GM08714 (cell line): ENCODE results near the gene XKR8.

Experiments
- H3K4me3 ChIP-seq: fragments of 200-500 bp; sonication (Bioruptor generic); 2 replicates; pipeline ENCODE4 v1.5.1; 2014; ENCODE audit warnings: mild to moderate bottlenecking, low read length, inconsistent platforms
- ZNF274 ChIP-seq: IDR thresholded peaks from 2 replicates; pipeline ENCODE4 v1.6.1; 2012; ENCODE audit warnings: mild to moderate bottlenecking, low read depth, low read length

Gene XKR8

DNA sequence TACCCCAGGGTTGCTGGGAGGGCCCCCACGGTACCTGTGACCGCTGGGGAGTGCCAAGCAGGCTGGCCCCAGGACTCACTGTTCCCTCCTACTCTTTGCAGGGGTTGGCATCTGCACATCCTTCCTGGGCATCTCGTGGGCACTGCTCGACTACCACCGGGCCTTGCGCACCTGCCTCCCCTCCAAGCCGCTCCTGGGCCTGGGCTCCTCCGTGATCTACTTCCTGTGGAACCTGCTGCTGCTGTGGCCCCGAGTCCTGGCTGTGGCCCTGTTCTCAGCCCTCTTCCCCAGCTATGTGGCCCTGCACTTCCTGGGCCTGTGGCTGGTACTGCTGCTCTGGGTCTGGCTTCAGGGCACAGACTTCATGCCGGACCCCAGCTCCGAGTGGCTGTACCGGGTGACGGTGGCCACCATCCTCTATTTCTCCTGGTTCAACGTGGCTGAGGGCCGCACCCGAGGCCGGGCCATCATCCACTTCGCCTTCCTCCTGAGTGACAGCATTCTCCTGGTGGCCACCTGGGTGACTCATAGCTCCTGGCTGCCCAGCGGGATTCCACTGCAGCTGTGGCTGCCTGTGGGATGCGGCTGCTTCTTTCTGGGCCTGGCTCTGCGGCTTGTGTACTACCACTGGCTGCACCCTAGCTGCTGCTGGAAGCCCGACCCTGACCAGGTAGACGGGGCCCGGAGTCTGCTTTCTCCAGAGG, 6.8 kb downstream of the XKR8 start:
- no peak for TF ChIP-seq ZNF274
- H3K4me3 ChIP-seq, result no peak overlapping the region

DNA sequence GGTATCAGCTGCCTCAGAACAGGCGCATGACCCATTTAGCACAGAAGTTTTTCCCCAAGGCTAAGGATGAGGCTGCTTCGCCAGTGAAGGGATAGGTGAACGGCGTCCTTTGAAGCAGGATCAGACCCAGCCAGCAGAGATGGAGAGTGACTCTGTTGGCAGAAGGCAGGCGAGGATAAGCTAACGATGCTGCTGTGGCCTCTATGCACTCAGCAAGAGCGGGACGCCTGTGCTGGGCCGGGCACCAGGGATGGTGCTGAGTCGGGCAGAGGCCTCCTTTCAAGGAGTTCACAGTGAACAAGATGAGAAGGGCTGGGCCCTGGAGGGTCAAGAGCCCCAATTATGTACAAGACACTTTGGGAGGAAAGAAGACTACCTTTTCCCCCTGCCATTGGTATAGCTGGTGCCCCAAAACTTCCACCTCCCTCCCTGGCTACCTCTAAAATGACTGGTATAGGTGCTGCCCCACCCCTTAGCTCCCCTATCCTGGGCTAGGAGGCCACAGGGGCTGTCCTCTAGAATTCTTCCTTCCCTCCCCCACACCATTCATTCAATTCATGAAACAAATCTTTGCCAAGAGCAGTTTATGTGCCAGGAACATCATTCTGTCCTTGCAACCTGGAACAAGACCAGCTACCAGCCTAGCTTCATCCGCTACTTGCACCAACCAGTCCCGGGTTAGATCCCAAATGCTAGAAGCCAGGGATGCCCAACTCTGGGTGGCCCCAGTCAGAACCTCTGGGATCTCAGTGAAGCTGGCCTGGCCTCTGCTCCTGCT, 7.5 kb downstream of the XKR8 start:
- no peak overlapping the region for H3K4me3 ChIP-seq
- TF ChIP-seq ZNF274, result no peak

DNA sequence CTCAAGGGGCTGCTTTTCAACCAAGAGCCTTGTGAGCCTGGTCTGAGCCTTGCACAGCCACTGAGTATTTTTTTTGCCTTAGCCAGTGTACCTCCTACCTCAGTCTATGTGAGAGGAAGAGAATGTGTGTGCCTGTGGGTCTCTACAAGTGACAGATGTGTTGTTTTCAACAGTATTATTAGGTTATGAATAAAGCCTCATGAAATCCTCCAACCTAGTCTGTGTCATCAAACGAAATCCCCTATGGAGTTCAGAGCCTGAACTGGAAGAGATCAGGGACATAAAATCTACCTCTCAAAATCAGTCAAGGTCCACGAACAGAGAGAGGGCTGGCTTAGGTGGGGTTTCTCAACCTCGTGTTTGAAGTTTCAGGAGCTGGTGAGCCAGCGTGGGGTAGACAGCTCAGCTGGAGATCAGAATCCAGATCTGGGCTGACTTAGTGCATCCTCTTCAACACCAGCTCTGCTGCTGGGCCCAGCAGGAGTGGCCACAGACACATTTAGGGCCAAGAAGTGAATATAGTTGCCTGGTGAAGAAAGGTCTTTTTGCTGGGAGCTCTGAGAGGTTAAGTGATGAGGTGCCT, 8.2 kb downstream of the XKR8 start:
- TF ChIP-seq ZNF274, result no peak
- H3K4me3 ChIP-seq, result no peak overlapping the region

DNA sequence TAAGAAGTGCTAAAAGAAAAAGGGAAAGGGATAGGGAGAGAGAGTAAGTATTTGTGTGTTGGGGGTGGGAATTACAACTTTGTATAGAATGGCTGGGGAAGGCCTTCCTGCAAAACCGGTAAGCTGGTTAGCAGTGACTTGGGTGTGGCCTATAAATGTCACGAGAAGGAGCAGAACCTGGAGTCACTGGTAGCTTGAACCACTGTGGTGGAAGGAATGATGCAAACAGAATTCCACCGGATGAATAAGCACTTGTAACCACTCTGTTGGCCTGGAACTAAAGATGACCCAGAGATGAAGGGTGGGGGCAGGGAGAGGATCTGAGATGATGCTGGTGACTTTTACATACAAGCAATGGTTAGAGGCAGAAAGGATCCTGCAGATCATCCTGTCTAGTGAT, 8.9 kb downstream of the XKR8 start:
- no peak overlapping the region for H3K4me3 ChIP-seq

DNA sequence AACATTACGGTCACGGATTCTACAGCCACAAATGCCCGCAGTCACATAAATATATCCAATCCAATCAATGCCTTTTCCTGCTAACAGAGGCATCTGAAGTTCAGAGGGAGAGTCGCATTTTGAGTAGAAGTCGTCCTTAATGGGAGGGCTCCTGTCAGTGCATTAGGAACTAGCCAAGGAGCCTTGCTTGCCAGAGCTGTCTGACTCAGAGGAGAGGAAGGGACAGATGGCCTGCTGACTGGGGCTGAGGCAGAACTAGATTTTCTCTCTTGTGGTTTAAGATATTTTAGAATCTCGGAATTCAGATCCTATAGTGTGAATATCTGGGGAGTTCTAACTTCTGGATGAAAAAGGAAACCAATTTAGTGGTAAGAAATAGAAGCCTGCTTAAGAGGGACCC, 10.6 kb downstream of the XKR8 start:
- TF ChIP-seq ZNF274, result no peak
- H3K4me3 ChIP-seq, result no peak overlapping the region

More for the DNA sequence above, 8.9 kb downstream of the XKR8 start:
- no peak for TF ChIP-seq ZNF274

DNA sequence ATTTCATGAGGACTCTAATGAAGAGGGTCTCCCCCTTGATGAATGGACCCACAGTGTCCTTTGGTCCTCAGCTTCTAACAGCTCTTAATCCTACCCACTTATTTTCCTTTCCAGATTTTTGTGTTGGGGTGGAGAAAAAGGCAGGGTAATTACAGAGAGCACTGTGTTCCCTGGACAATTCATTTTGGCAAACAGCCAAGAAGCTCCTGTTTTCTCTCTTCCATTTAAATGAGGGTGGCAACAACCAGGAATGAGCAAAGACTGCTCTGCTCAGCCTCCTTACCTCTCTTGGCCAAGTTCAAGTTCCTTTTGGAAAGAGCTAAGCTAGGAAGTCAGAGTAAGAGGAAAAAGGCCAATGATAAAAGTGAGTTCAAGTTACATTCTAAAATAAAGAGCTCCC, 11.9 kb downstream of the XKR8 start:
- no peak for TF ChIP-seq ZNF274
- no peak overlapping the region for H3K4me3 ChIP-seq

DNA sequence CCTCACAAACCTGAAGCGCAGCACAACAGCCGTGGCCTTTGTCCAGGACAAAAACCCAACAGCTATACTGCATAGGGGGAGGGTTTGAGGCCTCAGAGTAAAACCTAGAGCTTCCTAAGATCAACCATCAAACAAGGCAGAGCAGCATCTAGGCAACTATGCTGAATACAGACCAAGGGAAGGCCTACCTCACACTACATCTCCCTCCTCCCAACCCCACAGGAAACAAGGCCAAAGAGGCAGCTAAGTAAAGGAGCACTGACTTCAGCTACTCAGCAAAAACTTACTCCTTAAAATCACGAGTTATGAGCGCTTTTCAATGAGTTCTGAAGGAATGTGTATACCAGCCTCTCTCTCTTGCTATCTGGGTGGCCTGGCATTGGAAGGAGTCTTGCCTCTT, 12.4 kb downstream of the XKR8 start:
- no peak for TF ChIP-seq ZNF274
- no peak overlapping the region for H3K4me3 ChIP-seq

DNA sequence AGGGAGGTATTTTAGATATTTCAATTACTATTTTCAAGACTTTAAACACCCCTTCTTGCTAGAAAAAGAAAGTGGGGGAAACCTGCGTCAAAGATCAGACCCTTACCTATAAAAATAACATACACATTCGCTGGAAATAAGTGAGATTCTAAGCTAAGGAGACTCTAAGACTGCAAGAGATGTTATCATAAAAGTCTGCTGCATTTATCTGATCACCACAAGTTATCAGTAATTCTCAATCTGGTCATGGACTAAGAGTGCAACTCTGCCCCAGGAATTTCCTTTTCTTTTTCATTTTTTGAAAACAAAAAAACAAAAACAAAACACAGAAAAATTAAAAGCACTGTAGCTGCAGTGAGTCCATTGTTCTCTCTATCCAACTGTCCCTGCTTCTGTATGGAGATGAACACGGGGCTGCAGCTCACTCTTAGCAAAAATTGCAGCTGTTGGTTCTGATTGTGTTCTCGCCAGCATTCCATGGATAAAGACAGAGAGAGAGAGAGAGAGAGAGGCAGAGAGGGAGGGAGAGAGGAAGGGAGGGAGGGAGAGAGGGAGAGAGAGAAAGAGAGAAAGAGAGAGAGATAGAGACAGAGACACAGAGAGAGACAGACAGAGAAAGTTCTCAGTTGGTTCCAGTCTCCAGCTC, 14.1 kb downstream of the XKR8 start:
- no peak for TF ChIP-seq ZNF274

DNA sequence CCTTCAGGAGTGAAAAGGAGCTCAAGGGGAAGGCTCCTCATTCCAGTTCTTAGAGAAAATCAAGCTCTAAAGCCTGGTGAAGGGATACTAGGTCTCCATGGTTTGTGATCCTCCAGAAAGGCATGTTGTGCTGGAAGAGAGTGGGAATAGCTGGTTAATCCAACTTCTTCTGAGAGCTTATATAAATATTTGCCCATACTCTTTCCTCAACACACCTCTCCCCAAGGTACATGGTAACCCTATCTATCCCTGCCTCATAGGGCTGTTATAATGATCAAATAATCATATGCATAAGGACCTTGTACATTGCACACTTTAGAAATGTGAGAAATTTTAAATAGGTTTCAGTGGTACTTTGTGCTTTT, 14.6 kb downstream of the XKR8 start:
- no peak for TF ChIP-seq ZNF274
- H3K4me3 ChIP-seq, result no peak overlapping the region

More for the DNA sequence above, 14.1 kb downstream of the XKR8 start:
- H3K4me3 ChIP-seq, result no peak overlapping the region

DNA sequence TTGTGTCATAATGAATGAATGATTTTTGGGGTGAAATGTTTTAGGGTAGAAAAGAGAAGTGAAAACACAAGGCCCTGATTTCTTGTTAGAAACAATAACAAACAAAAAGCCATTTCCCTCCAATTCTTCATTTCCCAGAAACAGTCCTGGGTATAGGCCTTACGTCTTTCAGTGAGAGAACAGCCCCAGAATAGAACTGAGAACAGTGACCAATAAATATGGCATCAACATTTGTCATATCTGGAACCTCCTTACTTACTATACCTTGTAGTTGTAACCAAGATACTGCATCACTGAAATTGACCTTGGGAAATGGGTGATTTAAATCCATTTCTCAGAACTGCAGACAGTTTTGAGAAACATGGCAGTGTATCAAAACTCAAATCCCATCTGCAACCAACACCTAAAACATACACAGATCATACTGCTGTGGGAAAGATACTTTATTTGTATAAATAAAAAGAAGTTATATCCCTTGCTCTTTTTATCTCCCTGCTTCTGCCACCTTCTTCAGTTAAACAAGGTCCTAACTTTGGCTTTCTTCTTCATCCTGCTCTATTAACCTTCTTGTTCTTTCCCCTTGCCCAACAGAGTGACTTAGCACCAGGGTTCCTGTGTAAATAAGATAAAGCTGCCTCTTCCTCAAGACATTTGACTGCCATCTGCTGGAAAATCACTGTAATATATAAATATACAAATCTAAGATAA, 19.5 kb downstream of the XKR8 start:
- no peak overlapping the region for H3K4me3 ChIP-seq
- no peak for TF ChIP-seq ZNF274

DNA sequence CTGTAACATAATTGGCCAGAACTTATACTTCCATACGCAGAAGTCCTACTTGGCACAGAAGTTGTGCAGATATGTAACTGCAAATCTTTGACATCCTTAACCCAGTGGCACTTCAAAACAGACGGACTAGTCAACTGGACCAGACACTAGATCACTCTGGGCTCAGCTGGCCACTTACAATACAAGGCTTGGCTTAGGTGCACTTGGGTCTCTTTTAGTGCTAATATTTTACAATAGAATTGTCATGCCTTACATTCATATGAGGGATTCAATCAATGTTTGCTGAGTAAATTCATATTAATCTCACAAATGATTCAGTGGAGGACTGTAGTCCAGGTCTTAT, 20.1 kb downstream of the XKR8 start:
- no peak overlapping the region for H3K4me3 ChIP-seq
- no peak for TF ChIP-seq ZNF274

DNA sequence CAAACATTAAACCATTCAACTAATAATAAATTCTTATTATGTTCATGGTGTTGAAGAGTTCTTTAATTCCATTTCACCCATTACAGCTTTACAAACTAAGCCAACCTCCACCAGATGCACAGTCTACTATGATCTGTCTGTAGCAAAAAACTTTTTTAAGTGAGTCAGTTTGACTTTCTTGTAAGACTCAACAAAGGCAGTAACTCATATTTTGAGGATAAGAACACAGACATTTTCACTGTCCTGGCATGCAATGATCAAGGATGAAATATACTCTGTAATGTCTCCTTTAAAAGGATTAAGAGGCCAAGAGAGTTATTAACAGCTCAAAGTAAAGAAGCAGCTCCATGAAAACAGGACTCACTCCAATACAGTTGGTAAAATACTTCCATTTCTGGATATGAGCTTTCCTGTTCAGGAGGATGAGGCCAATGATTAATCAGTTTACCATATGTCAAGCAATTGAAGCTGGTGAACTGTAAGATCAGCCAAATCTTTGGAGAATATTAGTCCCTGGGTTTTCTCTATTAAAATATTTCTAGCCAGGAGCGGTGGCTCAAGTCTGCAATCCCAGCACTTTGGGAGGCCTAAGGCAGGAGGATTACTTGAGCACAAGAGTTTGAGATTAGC, 20.6 kb downstream of the XKR8 start:
- TF ChIP-seq ZNF274, result no peak
- H3K4me3 ChIP-seq, result no peak overlapping the region

DNA sequence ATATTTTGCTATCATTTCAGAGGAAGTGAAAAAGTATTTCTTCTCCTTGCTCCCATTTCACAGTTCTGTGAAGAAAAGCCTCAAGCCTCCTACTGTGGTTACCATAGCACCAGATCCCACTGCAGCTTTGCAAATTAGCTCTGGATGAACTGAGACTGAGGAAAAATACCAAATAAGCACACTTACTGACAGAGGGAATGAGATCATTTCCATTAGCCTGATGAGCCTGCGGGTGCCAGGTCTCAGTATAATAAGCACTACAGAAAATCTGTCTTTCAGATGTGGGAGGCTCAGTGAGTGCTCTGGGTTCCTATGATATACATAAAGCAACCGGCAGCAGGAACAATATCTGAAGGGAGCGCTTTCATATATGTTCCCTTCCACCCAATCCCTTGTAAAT, 21.4 kb downstream of the XKR8 start:
- H3K4me3 ChIP-seq, result no peak overlapping the region
- no peak for TF ChIP-seq ZNF274
